ENCODE measurements around the gene CNTN5.

The CNTN5 gene

GRCh38 chr11:100328626-100329340 lies 1308.0 kb downstream of the CNTN5 start:
- no peak for DNase-seq (ENCODE audit: low read depth)

GRCh38 chr11:100329352-100329751 lies 1308.6 kb downstream of the CNTN5 start:
- no peak for DNase-seq (ENCODE audit: low read depth)

- no peak for DNase-seq (ENCODE audit: low read depth)
These were observed 1316.1 kb downstream of the CNTN5 start for GRCh38 chr11:100336873-100337272.

GRCh38 chr11:100338144-100338840 lies 1317.5 kb downstream of the CNTN5 start:
- DNase-seq (ENCODE audit: low read depth), result no peak

GRCh38 chr11:100340466-100341319 lies 1319.9 kb downstream of the CNTN5 start:
- no peak for DNase-seq (ENCODE audit: low read depth)

- DNase-seq (ENCODE audit: low read depth), result no peak
These were observed 1332.3 kb downstream of the CNTN5 start for GRCh38 chr11:100353083-100353482.

GRCh38 chr11:100354736-100355135 lies 1334.0 kb downstream of the CNTN5 start:
- no peak for DNase-seq (ENCODE audit: low read depth)

GRCh38 chr11:100356035-100356434 lies 1335.3 kb downstream of the CNTN5 start:
- DNase-seq (ENCODE audit: low read depth), result no peak

- no peak for DNase-seq (ENCODE audit: low read depth)
These were observed 1338.5 kb downstream of the CNTN5 start for GRCh38 chr11:100359281-100359680.

- no peak for DNase-seq (ENCODE audit: low read depth)
These were observed 1347.1 kb downstream of the CNTN5 start for GRCh38 chr11:100367892-100368291.

GRCh38 chr11:100383357-100383865 lies 1362.7 kb downstream of the CNTN5 start:
- DNase-seq (ENCODE audit: low read depth), result peak; percentile 15

- DNase-seq (ENCODE audit: low read depth), result peak; percentile 23
These were observed 1375.5 kb downstream of the CNTN5 start for GRCh38 chr11:100396266-100396665.

GRCh38 chr11:100397401-100397800 lies 1376.7 kb downstream of the CNTN5 start:
- no peak for DNase-seq (ENCODE audit: low read depth)

- DNase-seq (ENCODE audit: low read depth), result peak; percentile 82
These were observed 1383.1 kb downstream of the CNTN5 start for GRCh38 chr11:100403816-100404215.

- DNase-seq (ENCODE audit: low read depth), result no peak
These were observed 1384.2 kb downstream of the CNTN5 start for GRCh38 chr11:100404907-100405306.

Measured in EH (cell line).